GM13977 (cell line): Measurements from ENCODE around the gene MT4.

Experiments
- DNase-seq: peaks from one replicate; pipeline ENCODE4 v3.0.0; 2012; ENCODE audit warnings: low spot score
- in situ Hi-C: fragments of 300-500 bp; cut with MboI; formaldehyde crosslinking; loops from one replicate; pipeline ENCODE4 v1.12.0; 2022; ENCODE audit warnings: low sequenced_read_pairs, low pct_unique_long_range_greater_than_20kb, mixed read lengths, inconsistent platforms; ENCODE audit not compliant: unreplicated experiment
- TF ChIP-seq, protein P1 (sequence below): IDR thresholded peaks from 2 replicates; pipeline ENCODE4 v1.5.1; 2012; ENCODE audit warnings: mild to moderate bottlenecking, control low read depth; ENCODE audit not compliant: insufficient read depth; ENCODE audit errors: extremely low read depth, missing control alignments

The MT4 gene

DNA sequence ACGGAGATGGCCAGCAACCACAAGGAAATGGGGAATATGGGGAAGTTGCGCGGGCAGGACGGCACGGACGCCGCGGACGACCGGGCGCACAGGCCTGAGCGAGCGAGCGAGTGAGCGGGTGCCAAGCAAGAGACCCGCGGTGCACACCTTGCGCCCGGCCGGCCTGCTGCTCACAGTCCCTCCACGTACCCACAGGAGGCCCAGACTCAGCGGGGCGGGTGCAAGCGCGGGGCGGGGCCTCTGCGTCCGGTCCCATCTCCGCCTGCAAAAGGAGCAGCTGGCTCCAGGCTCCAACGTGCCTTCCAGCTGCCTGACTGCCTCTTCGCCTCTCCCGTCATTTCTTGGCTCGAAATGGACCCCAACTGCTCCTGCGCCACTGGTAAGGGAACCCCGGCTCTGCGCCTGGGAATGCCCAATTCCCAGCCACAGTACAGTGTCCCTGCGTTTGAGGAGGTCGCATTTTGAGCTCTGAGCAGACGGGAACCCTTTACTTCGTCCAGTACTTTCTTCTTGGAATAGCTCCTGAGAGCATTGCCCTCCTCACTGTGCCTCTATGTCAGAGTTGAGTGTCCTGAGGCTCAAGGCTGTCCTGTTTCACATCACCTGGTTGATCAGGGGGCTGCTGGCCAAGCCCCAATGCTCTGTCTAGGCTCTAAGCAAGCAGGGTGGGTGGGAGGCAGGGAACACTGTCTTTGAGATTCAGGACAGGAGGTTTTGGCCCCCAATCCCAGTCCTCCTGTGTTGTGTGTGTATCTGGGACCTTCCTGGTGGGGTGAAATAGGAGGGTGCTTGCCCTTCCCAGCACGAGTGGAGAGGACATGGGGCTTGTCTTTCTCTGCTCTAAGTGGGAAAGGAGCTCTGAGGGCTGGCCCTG, 52.6 kb downstream of the MT4 start:
- DNase-seq = no peak
- TF ChIP-seq, protein P1, sequence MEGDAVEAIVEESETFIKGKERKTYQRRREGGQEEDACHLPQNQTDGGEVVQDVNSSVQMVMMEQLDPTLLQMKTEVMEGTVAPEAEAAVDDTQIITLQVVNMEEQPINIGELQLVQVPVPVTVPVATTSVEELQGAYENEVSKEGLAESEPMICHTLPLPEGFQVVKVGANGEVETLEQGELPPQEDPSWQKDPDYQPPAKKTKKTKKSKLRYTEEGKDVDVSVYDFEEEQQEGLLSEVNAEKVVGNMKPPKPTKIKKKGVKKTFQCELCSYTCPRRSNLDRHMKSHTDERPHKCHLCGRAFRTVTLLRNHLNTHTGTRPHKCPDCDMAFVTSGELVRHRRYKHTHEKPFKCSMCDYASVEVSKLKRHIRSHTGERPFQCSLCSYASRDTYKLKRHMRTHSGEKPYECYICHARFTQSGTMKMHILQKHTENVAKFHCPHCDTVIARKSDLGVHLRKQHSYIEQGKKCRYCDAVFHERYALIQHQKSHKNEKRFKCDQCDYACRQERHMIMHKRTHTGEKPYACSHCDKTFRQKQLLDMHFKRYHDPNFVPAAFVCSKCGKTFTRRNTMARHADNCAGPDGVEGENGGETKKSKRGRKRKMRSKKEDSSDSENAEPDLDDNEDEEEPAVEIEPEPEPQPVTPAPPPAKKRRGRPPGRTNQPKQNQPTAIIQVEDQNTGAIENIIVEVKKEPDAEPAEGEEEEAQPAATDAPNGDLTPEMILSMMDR = no peak
- in situ Hi-C loops = no loop called here

DNA sequence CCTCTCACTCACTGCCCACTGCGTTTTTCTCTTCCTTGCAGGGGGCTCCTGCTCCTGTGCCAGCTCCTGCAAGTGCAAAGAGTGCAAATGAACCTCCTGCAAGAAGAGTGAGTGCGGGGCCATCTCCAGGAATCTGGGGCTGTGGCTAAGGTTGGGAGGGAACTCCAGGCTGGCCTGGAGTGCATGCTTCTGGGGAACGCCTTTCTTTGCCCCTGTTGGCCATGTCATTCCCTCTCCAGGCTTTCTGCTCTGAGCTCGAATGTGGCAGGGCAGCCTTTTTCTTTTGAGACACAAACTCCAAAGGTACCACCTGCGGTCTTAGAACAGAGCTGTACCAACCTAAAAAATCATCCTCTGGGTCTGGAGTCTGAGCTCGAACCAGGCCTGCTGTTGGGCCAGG, 53.3 kb downstream of the MT4 start:
- no peak for DNase-seq
- in situ Hi-C loops = no loop called here
- TF ChIP-seq, protein P1 = no peak
